IgD-negative memory B cell (primary cell): Measurements from ENCODE around the gene BABAM2. TPM values are rescaled to one million over a fixed set of nuclear protein-coding genes. Genes with fewer than 3 reads are reported as not detected.

ENCODE experiments used
- H3K27ac Mint-ChIP-seq, 3 donors: one replicate each; pipeline ENCODE4 v1.8.0; 2020 to 2022; ENCODE audit warnings: mild to moderate bottlenecking in 3 of 3, mixed read lengths in 3 of 3, moderate library complexity in 1 of 3
- H3K27me3 Mint-ChIP-seq: one replicate; pipeline ENCODE4 v1.8.0; 2021; ENCODE audit warnings: mixed read lengths
- H3K36me3 Mint-ChIP-seq: one replicate; pipeline ENCODE4 v1.8.0; 2020; ENCODE audit warnings: mild to moderate bottlenecking, mixed read lengths
- H3K4me1 Mint-ChIP-seq, 3 donors: one replicate each; pipeline ENCODE4 v1.8.0; 2020 to 2022; ENCODE audit warnings: mixed read lengths in 3 of 3, mild to moderate bottlenecking in 1 of 3
- H3K4me3 Mint-ChIP-seq, 4 donors: one replicate each; pipeline ENCODE4 v1.8.0; 2020 to 2022; ENCODE audit warnings: mild to moderate bottlenecking in 4 of 4, mixed read lengths in 4 of 4, moderate library complexity in 3 of 4
- H3K9me3 Mint-ChIP-seq, 3 donors: one replicate each; pipeline ENCODE4 v1.8.0; 2020 to 2021; ENCODE audit warnings: mixed read lengths in 3 of 3, mild to moderate bottlenecking in 1 of 3
- polyA plus RNA-seq: library from polyadenylated mRNA; unstranded; fragments of 300-500 nt; fragmentation: Illumina TruSeq; gene quantifications from one replicate; pipeline ENCODE4 v1.2.3, GENCODE V29; 2021

Gene BABAM2
- polyA plus RNA-seq, 1 donor from 2014 or later, result 57.9 TPM

- Mint-ChIP-seq H3K36me3 (no peaks in the 10 kb centered on the region), H3K4me1 (peaks cover 6 to 13% (median 8%) of the 10 kb centered on the region in 3 donors), H3K27me3 (peaks cover 6% of the 10 kb centered on the region), H3K9me3 (peaks cover 0 to 2% (median 0%) of the 10 kb centered on the region in 3 donors), H3K27ac (peak overlapping the region; percentile 92 to 95 (median 95)), H3K4me3 (peak overlapping the region; percentile 66 to 94 (median 71))
Measured at GRCh38 chr2:28358668-28359201, 468.2 kb downstream of the BABAM2 start.

DNA sequence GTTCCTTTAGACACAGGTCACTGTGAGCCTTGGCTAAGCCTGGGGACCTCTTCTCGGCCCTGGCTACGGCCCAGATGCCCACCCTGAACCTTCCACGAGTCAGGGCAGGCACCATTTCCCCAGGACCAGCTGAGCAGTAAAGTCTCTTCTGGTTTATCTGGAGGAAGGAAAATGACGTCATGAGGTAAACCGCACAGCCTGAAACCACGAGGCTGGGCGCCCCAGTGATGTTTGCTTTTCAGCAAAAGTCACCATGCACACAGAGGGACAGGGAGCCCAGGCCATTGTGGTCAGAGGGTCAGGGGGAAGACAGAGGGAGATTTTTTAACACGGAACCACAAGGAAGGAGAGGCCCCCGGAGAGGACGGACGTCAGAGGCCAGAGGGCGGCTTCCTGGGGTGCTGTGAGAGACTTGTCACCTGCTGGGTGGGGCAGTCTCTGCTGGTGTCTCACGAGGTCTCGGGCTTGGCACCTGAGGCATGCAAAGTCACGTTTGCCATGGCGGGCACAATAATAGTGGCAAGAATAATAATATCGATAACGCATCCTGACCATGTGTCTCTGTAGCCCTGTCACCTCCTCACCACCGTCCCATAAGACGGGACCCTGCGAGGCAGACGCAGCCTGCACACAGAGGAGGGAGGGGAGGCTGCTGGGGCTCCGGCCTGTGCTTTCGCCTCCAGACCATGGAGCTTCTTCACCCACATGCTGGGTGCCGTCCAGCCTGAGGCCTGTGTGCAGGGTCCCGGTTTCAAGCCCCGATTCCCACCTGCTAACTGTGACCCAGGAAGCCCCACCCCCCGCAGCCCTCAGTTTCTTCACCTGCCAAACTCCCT lies 468.9 kb downstream of the BABAM2 start:
- peaks cover 6 to 13% (median 8%) of the 10 kb centered on the region in 3 donors for H3K4me1 Mint-ChIP-seq
- H3K36me3 Mint-ChIP-seq, result no peaks in the 10 kb centered on the region
- peaks cover 0 to 2% (median 0%) of the 10 kb centered on the region in 3 donors for H3K9me3 Mint-ChIP-seq
- H3K4me3 Mint-ChIP-seq, result peak overlapping the region; percentile 66 to 94 (median 71)
- H3K27me3 Mint-ChIP-seq, result peaks cover 6% of the 10 kb centered on the region
- H3K27ac Mint-ChIP-seq, result peak overlapping the region; percentile 92 to 95 (median 95)

DNA sequence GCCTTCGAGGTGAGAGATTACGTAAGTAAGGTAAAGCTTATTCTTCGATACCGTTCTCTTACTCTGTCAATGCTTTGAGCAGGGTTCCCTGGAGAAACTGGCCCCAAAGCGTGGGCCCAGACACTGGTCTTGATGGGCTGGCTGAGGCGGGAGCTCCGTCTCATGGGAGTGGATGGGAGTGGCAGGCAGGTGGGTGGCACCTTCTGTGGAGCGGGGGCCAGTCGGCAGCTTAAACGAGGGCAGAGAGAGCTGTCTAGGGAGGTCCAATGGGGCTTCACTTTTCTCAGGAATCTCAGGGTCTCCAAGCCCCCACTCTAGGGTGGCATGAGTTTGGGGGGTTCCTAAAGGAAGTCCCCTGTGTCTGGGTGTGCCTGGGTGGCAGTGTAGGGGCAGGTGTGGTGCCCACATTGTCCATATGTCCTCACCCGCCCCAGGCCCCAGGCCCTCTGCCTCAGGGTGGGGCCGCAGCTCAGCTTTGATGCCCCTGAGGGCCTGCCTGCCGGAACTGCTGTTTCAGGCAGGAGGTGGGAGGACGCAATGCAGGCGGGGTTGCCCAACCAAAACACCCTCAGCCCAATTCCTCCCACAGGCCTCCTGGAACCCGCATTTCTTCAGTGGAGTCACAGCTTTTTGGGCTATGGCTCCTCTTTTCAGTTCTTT lies 469.7 kb downstream of the BABAM2 start:
- H3K36me3 Mint-ChIP-seq, result no peaks in the 10 kb centered on the region
- H3K27ac Mint-ChIP-seq, result peak overlapping the region in 2 of 3 donors; percentile 95
- peaks cover 0 to 2% (median 0%) of the 10 kb centered on the region in 3 donors for H3K9me3 Mint-ChIP-seq
- H3K4me3 Mint-ChIP-seq, result peak overlapping the region in 1 of 4 donors; percentile 94
- peaks cover 6 to 13% (median 8%) of the 10 kb centered on the region in 3 donors for H3K4me1 Mint-ChIP-seq
- peaks cover 6% of the 10 kb centered on the region for H3K27me3 Mint-ChIP-seq

DNA sequence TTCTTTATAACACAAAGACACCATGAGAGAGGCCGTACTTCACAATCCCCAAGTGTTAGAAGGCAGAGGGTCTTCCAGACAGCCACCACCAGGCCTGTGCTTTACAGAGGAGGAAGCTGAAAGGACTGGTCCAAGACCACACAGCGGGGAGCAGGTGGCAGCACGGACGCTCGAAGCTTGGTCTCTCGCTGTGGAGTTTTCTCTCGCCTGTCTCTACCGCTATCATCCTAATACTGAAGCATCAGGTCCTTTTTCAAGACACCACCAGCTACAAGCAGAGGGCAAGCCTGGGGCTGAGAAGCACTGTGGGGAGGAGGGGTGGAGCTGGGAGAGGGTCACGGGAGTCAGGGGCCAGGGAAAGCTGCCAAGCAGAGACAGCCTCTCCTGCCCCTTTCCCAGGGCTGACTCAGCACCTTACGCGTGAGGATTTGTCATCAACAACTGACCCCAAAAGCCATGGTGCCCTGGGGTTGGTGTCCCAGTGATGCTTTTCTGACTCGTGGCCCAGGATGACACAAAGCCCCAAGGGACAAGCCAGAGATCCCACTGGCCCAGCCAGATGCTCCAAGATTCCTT lies 470.3 kb downstream of the BABAM2 start:
- H3K27me3 Mint-ChIP-seq, result peaks cover 6% of the 10 kb centered on the region
- H3K4me3 Mint-ChIP-seq, result peak overlapping the region in 1 of 4 donors; percentile 43
- peaks cover 0 to 2% (median 0%) of the 10 kb centered on the region in 3 donors for H3K9me3 Mint-ChIP-seq
- H3K27ac Mint-ChIP-seq, result peak overlapping the region in 2 of 3 donors; percentile 90 to 95
- H3K4me1 Mint-ChIP-seq, result peaks cover 6 to 13% (median 8%) of the 10 kb centered on the region in 3 donors
- H3K36me3 Mint-ChIP-seq, result no peaks in the 10 kb centered on the region

GRCh38 chr2:28361991-28362710 lies 471.6 kb downstream of the BABAM2 start:
- Mint-ChIP-seq H3K36me3 (no peaks in the 10 kb centered on the region), H3K27ac (peak overlapping the region in 2 of 3 donors; percentile 90 to 95), H3K27me3 (peaks cover 7% of the 10 kb centered on the region), H3K4me3 (no peak overlapping the region), H3K4me1 (peaks cover 8 to 13% (median 10%) of the 10 kb centered on the region in 3 donors), H3K9me3 (peaks cover 0 to 2% (median 0%) of the 10 kb centered on the region in 3 donors)

GRCh38 chr2:28362991-28363521 lies 472.5 kb downstream of the BABAM2 start:
- Mint-ChIP-seq H3K27ac (no peak overlapping the region), H3K4me1 (peaks cover 10 to 17% (median 11%) of the 10 kb centered on the region in 3 donors), H3K27me3 (peaks cover 11% of the 10 kb centered on the region), H3K36me3 (no peaks in the 10 kb centered on the region), H3K4me3 (no peak overlapping the region), H3K9me3 (peaks cover 0 to 2% (median 0%) of the 10 kb centered on the region in 3 donors)

- peaks cover 0 to 2% (median 0%) of the 10 kb centered on the region in 3 donors for H3K9me3 Mint-ChIP-seq
- no peaks in the 10 kb centered on the region for H3K36me3 Mint-ChIP-seq
- peaks cover 10 to 17% (median 11%) of the 10 kb centered on the region in 3 donors for H3K4me1 Mint-ChIP-seq
- peaks cover 11% of the 10 kb centered on the region for H3K27me3 Mint-ChIP-seq
- H3K27ac Mint-ChIP-seq, result no peak overlapping the region
- H3K4me3 Mint-ChIP-seq, result peak overlapping the region in 1 of 4 donors; percentile 12
Measured at GRCh38 chr2:28363686-28364280, 473.3 kb downstream of the BABAM2 start.

DNA sequence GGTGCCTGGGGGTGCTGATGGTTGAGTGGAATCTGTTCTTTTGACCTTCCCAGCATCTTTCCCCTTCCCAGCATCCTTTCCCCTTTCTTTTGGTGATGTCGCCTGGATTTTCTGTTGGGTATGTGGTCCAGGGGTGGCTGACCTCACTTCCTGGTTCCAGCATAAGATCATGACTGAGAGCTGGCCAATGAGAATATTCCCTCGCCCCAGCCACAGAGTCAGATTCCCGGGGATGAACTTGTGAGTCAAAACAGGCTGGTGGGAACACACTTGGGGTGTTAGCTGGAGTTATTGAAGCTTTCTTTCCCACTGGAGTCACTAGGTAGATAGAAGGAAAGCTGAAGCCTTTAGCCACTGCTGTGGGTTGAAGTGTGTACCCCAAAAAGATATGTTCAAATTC lies 474.1 kb downstream of the BABAM2 start:
- peak overlapping the region in 1 of 3 donors; percentile 30 for H3K27ac Mint-ChIP-seq
- no peaks in the 10 kb centered on the region for H3K36me3 Mint-ChIP-seq
- peaks cover 2 to 9% (median 7%) of the 10 kb centered on the region in 3 donors for H3K4me1 Mint-ChIP-seq
- peaks cover 13% of the 10 kb centered on the region for H3K27me3 Mint-ChIP-seq
- H3K4me3 Mint-ChIP-seq, result peak overlapping the region in 1 of 4 donors; percentile 17
- peaks cover 0 to 2% (median 0%) of the 10 kb centered on the region in 3 donors for H3K9me3 Mint-ChIP-seq

- Mint-ChIP-seq H3K27ac (peak overlapping the region in 2 of 3 donors; percentile 30 to 40), H3K4me3 (peak overlapping the region in 1 of 4 donors; percentile 17), H3K36me3 (no peaks in the 10 kb centered on the region), H3K4me1 (peaks cover 1 to 7% (median 4%) of the 10 kb centered on the region in 3 donors), H3K9me3 (peaks cover 0 to 2% (median 0%) of the 10 kb centered on the region in 3 donors), H3K27me3 (peaks cover 12% of the 10 kb centered on the region)
Measured at GRCh38 chr2:28365158-28365557, 474.6 kb downstream of the BABAM2 start.

GRCh38 chr2:28366149-28366495 lies 475.6 kb downstream of the BABAM2 start:
- H3K4me1 Mint-ChIP-seq, result peaks cover 1 to 7% (median 4%) of the 10 kb centered on the region in 3 donors
- peaks cover 12% of the 10 kb centered on the region for H3K27me3 Mint-ChIP-seq
- peak overlapping the region in 1 of 4 donors; percentile 52 for H3K4me3 Mint-ChIP-seq
- no peaks in the 10 kb centered on the region for H3K36me3 Mint-ChIP-seq
- H3K9me3 Mint-ChIP-seq, result peaks cover 0 to 2% (median 0%) of the 10 kb centered on the region in 3 donors
- H3K27ac Mint-ChIP-seq, result peak overlapping the region in 1 of 3 donors; percentile 10

DNA sequence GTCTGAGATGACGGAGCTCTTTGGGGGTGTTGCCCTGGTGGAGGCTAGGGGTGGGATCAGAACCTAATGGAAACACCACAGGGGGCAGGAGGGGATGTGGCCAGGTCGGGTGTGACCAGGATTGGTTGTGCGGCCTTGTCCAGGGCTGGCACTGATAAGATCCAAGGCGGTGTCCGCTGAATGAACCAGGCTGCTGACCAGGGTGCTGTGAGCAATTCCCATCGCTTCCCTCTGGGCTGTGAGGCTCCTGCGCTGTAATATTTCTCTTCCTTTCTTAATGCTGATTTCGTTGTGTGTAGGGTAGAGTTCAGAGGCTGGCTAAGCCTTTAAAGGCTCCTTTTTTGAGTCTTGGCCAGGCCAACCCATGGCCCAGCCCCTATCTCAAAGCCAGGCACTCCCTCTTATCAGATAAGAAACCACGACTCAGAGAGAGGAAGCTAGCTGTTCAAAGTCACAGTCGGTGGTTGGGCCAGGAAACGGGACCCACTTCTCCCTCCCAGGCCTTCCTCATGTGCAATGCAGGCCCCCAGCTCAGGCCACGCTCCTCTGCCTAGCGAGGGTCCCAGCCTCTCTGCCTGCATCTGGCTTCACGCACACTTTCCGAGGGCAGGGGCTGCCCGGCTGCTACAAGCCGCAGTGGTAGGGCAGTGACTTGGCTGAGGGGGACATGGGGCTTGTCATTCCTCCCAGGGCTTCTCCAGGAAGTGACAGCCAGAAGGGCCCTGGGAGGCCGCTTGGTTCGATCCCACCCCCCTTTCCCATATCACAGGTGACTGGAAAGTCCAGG lies 476.2 kb downstream of the BABAM2 start:
- Mint-ChIP-seq H3K4me3 (peak overlapping the region in 2 of 4 donors; percentile 1 to 52), H3K27ac (peak overlapping the region in 1 of 3 donors; percentile 10), H3K4me1 (peaks cover 1 to 7% (median 4%) of the 10 kb centered on the region in 3 donors), H3K36me3 (no peaks in the 10 kb centered on the region), H3K9me3 (peaks cover 0 to 2% (median 0%) of the 10 kb centered on the region in 3 donors), H3K27me3 (peaks cover 12% of the 10 kb centered on the region)

GRCh38 chr2:28367667-28368356 lies 477.3 kb downstream of the BABAM2 start:
- H3K27me3 Mint-ChIP-seq, result peaks cover 9% of the 10 kb centered on the region
- H3K9me3 Mint-ChIP-seq, result peaks cover 0 to 2% (median 0%) of the 10 kb centered on the region in 3 donors
- H3K4me1 Mint-ChIP-seq, result peaks cover 1 to 7% (median 4%) of the 10 kb centered on the region in 3 donors
- peak overlapping the region in 1 of 3 donors; percentile 35 for H3K27ac Mint-ChIP-seq
- no peak overlapping the region for H3K4me3 Mint-ChIP-seq
- no peaks in the 10 kb centered on the region for H3K36me3 Mint-ChIP-seq
